Activated CD4-positive, alpha-beta T cell treated with anti-CD3 and anti-CD28 coated beads, Interleukin-10, Interleukin-2, amounts not matched to agents 100 ng/mL and 50 ng/mL, durations not matched to agents 16 hours and 8 hours (primary cell): Measurements from ENCODE around the gene C2CD4C.
"Not testable (repeated sequence)": the region's sequence is repeated elsewhere in the genome, so short reads cannot be mapped to it uniquely, and the experiment has no call there.

Experiments used
- DNase-seq: peaks from one replicate; pipeline ENCODE4 v3.0.0-alpha.2; 2020

The C2CD4C gene

GRCh38 chr19:362154-362553 is 46.8 kb downstream of the C2CD4C start:
- no peak for DNase-seq

- DNase-seq: no peak
Measured at GRCh38 chr19:359653-359925, 49.4 kb downstream of the C2CD4C start.

GRCh38 chr19:355536-355935 is 53.4 kb downstream of the C2CD4C start:
- DNase-seq: not testable (repeated sequence)
